ENCODE data around the gene PRELID3B. TPM values are rescaled to one million over a fixed set of nuclear protein-coding genes. Genes with fewer than 3 reads are reported as not detected.

The PRELID3B gene
- total RNA-seq, 1 donor from 2014 or later = 37.6 TPM

- DNase-seq (peak; percentile 79), ATAC-seq (ENCODE audit: poor library complexity) (peak; percentile 53)
- intact Hi-C loops (cut with DNase I) = no loop called here
These were observed 37.6 kb downstream of the PRELID3B start for GRCh38 chr20:59004763-59005522.

DNA sequence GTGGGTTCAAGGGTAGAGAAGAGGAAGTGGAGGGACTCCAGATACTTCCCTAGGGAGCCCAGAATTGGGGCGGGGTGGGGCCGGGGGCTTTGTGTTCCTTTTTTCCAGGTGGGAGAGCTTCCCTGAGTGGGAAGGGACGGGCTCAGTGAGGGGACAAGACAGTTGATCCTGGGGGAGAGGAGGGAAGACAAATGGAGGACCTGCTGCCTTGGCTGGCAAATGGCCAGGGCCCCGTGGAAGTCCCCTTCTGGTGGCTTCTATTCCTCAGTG, 38.2 kb downstream of the PRELID3B start:
- intact Hi-C loops (cut with DNase I) = no loop called here
- peak; percentile 73 for DNase-seq
- ATAC-seq (ENCODE audit: poor library complexity) = no peak

DNA sequence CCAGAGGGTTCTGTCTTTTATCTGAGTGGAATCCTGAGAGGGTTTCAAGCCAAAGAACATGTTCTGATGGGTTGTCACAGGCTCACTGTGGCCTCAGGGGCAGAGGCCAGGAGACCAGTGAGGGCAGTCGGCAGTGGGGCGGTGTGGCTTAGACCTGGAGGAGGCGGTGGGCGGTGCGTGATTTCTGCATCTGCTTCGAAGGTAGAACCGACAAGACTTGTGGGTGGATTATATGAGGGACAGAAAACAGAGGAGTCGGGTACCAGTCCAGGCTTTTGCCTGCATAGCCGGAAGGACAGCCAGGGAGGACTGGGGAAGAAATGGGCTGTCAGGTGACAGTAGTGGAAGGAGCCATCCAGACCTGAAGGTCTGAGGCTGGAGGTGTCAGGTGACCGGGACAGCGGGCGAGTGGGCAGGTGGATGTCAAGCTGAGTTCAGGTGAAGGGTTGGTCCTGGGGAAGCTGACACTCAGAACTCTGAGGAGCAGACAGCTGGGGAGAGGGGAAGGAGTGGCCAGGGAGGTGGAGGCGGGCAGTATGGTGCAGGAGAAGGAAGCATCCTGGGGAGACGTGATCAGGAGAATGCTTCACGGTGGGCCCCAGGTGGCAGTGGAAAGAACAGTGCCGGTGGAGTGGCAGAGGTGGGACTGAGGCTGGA, 38.6 kb downstream of the PRELID3B start:
- intact Hi-C loops (cut with DNase I) = no loop called here
- ATAC-seq (ENCODE audit: poor library complexity) = no peak
- DNase-seq = no peak

DNA sequence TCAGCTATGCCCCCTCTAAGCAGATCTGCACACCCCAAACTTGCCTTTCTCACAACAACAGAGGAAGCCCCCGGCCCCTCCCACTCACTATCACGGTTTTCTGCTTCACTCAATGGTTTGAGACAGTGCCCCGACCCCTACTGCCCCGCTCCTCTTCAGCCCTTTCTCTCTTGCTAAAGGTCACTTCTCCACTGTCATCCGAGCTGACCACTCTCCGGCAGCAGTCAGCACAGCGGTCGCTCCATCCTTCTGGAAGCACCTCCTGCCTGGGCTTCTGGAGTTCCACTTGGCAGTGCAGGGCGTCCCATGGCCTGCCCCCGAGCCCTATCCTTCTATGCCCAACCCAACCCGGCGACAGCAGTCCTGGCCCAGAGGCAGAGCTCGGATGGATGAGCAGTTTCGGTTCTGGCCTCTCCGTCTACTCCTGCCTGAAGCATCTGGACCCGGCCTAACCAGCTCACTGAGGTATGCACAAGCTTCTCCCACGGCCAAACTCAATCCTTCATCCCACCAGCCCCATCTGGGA, 39.6 kb downstream of the PRELID3B start:
- intact Hi-C loops (cut with DNase I) = no loop called here
- ATAC-seq (ENCODE audit: poor library complexity) = no peak
- no peak for DNase-seq

DNA sequence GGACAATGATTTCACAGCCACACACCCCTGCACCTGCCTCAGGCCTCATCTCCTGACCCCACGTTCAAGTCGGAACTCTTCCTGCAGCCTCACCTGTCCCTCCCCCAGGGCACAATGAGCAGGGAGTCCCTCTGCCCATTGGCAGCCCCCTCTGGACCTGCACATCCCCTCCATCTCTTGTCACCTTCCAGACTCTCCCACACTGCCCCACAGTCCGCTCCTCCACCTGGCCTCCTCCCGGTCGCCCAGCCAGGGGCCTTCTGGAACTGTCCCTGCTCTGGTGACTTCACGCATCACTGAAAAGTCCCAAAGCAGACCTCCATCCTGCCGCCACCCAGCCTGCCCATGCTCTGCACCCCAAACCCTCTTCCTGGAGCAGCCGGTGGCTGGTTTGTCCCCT, 40.2 kb downstream of the PRELID3B start:
- ATAC-seq (ENCODE audit: poor library complexity) (no peak), DNase-seq (no peak)
- intact Hi-C loops (cut with DNase I) = no loop called here

DNA sequence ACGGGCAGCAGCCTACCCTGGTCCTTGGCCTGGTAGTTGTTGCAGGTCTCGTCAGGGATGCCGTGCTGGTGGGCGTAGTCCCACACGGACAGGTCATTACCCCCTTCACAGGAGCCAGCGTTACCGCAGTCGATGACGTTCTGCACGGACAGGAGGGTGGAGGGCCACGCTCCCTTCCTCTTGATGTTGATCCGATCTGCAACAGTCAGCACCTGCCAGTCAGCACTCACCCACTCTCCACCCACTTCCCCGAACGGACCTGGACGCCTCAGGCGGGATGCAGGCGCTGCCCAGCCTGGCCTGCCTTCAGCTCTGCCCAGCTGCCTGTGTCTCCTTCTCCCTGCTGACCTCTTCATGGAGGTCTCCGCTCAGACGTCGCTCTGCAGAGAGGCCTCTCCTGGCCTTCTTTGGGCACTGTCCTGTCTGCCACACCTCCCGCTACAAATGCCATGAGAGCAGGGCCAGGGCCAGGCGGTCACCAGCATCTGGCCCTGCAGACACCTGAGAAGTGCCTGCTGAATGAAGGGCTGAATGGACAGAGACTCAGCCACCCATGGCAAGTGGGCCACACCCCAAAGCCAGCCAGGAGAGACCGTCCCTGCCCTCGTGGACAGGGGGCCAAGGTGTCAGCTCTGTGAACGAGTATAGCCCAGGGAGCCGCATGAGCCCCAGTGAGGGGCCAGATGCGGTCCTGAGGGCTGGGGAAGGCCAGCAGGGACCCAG, 41.0 kb downstream of the PRELID3B start:
- no peak for DNase-seq
- ATAC-seq (ENCODE audit: poor library complexity) = no peak
- intact Hi-C loops (cut with DNase I) = no loop called here

GRCh38 chr20:59001068-59001448, 41.5 kb downstream of the PRELID3B start:
- no peak for DNase-seq
- no peak for ATAC-seq (ENCODE audit: poor library complexity)
- intact Hi-C loops (cut with DNase I) = no loop called here

GRCh38 chr20:59000326-59000725, 42.3 kb downstream of the PRELID3B start:
- intact Hi-C loops (cut with DNase I) = no loop called here
- no peak for ATAC-seq (ENCODE audit: poor library complexity)

DNA sequence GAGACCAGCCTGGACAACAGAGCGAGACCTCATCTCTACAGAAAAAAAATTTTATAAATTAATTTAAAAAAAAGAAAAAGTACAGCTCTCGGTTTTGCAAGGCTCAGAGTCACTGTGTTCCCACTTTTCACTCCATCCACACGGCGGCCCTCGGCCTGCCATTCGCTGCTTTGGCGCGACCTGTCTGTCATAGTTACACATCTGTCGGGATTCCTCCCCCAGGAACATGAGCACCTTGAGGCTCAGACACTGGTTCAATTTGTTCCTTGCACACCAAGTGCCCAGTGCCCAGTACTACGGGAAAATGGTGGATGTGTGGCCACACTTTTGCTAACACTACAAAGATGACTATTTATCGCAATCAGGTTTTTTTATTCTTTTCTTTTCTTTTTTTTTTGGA, 43.9 kb downstream of the PRELID3B start:
- intact Hi-C loops (cut with DNase I) = no loop called here

More at GRCh38 chr20:59000326-59000725, 42.3 kb downstream of the PRELID3B start:
- no peak for DNase-seq

GRCh38 chr20:58997141-58997770, 45.3 kb downstream of the PRELID3B start:
- ATAC-seq (ENCODE audit: poor library complexity) (no peak), DNase-seq (no peak)
- intact Hi-C loops (cut with DNase I) = no loop called here

More for the DNA sequence above, 43.9 kb downstream of the PRELID3B start:
- DNase-seq (no peak), ATAC-seq (ENCODE audit: poor library complexity) (no peak)

DNA sequence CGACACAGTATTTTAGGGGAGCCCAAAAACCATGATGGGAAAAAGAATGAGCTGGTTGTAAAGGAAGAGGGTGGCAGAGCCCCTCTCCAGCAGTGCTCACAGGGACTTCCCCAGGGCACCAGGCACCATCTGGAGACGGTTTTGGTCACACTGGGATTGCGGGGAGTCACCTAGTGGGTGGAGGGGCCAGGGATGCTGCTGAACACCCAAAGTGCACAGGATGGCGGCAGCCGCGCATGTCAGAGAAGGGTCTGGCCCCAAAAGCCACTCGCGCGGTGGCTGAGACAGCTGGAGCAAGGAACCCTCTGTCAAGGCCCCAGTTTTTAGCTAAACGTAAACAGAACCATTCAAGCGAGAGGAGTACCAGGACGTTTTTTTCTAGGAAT, 46.4 kb downstream of the PRELID3B start:
- ATAC-seq (ENCODE audit: poor library complexity) = no peak
- intact Hi-C loops (cut with DNase I) = no loop called here

GRCh38 chr20:58995461-58996225, 46.9 kb downstream of the PRELID3B start:
- no peak for ATAC-seq (ENCODE audit: poor library complexity)
- DNase-seq = no peak
- intact Hi-C loops (cut with DNase I) = no loop called here

More for the DNA sequence above, 46.4 kb downstream of the PRELID3B start:
- no peak for DNase-seq

GRCh38 chr20:58994390-58995159, 48.0 kb downstream of the PRELID3B start:
- DNase-seq = no peak
- ATAC-seq (ENCODE audit: poor library complexity) = no peak
- intact Hi-C loops (cut with DNase I) = no loop called here

GRCh38 chr20:58993332-58994248, 49.0 kb downstream of the PRELID3B start:
- no peak for ATAC-seq (ENCODE audit: poor library complexity)
- intact Hi-C loops (cut with DNase I) = no loop called here
- DNase-seq = no peak

- no peak for ATAC-seq (ENCODE audit: poor library complexity)
- no peak for DNase-seq
- intact Hi-C loops (cut with DNase I) = no loop called here
These were observed 49.7 kb downstream of the PRELID3B start for GRCh38 chr20:58992911-58993310.

GRCh38 chr20:58991715-58992114, 50.9 kb downstream of the PRELID3B start:
- intact Hi-C loops (cut with DNase I) = no loop called here
- DNase-seq = no peak

More at GRCh38 chr20:58991715-58992114, 50.9 kb downstream of the PRELID3B start:
- no peak for ATAC-seq (ENCODE audit: poor library complexity)
